Esophagus squamous epithelium (tissue), 4 donors: ENCODE data around the gene GTSE1.

Experiments
- CTCF ChIP-seq, 6 experiments: fragments of 450-650 bp in 4 of 6; fragments of 200-600 bp in 2 of 6; sonication (generic) in 2 of 6; IDR thresholded peaks; one replicate each; pipeline ENCODE4 v1.5.1; 2016 to 2019; ENCODE audit warnings: antibody characterized with exemption in 6 of 6, mild to moderate bottlenecking in 4 of 6, moderate library complexity in 4 of 6
- POLR2A ChIP-seq, 4 donors: fragments of 450-650 bp; IDR thresholded peaks; one replicate each; pipeline ENCODE4 v1.6.1; 2017; ENCODE audit warnings: antibody characterized with exemption in 4 of 4, mild to moderate bottlenecking in 4 of 4, moderate library complexity in 3 of 4

- no peak for TF ChIP-seq CTCF (IDR thresholded peaks at IDR 0.05)
- no peak for TF ChIP-seq POLR2A (IDR thresholded peaks at IDR 0.05)
Observed at GRCh38 chr22:46352691-46353386, 56.2 kb downstream of the GTSE1 start.
